GM19025 (cell line): ENCODE data around the gene INPP5A.

Experiments used
- ATAC-seq: cut with Tn5 transposase; IDR thresholded peaks from one replicate; pipeline ENCODE4 v1.9.1; 2021; ENCODE audit warnings: mild to moderate bottlenecking, low read depth, moderate library complexity; ENCODE audit not compliant: unreplicated experiment

Gene INPP5A

GRCh38 chr10:132624061-132624846 lies 86.7 kb downstream of the INPP5A start:
- ATAC-seq, result no peak

GRCh38 chr10:132624847-132625471 lies 87.4 kb downstream of the INPP5A start:
- ATAC-seq, result no peak

DNA sequence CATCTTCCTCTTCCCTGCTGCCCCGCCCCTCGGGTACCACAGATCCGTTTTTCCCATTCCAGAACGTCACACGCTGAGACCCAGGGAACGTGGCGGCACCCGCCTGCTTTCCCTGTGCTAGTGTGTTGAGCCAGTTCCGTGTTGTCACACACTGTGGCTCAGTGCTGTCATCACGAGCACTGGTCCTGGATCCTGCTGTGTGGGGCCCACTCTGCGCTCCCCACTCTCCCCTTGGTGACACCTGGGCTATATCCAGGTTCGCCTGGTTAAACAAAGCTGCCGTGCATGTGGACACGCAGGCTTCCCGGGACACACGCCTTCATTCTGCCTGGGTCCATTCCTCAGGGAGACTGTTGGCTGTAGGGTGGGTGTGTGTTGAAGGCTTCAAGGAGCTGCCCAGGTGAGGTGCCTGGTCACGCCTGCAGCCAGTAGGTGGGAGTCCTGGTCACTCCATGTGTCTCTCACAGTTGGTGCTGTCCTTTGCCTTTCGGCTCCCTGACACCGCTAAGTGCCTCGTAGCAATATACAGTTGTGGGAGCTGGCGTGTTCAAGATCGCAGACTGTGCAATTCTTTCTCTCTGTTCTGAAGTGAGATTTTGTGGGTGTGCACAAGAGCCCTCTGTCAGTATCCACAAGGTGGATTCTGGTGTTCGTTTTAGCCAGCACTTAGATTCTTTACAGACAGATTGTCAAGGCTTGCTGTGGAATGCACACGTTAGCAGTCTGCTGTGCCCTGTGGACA lies 88.6 kb downstream of the INPP5A start:
- no peak for ATAC-seq

- ATAC-seq, result no peak
Measured at GRCh38 chr10:132626761-132627665, 89.4 kb downstream of the INPP5A start.

GRCh38 chr10:132627666-132628531 lies 90.3 kb downstream of the INPP5A start:
- ATAC-seq, result no peak

DNA sequence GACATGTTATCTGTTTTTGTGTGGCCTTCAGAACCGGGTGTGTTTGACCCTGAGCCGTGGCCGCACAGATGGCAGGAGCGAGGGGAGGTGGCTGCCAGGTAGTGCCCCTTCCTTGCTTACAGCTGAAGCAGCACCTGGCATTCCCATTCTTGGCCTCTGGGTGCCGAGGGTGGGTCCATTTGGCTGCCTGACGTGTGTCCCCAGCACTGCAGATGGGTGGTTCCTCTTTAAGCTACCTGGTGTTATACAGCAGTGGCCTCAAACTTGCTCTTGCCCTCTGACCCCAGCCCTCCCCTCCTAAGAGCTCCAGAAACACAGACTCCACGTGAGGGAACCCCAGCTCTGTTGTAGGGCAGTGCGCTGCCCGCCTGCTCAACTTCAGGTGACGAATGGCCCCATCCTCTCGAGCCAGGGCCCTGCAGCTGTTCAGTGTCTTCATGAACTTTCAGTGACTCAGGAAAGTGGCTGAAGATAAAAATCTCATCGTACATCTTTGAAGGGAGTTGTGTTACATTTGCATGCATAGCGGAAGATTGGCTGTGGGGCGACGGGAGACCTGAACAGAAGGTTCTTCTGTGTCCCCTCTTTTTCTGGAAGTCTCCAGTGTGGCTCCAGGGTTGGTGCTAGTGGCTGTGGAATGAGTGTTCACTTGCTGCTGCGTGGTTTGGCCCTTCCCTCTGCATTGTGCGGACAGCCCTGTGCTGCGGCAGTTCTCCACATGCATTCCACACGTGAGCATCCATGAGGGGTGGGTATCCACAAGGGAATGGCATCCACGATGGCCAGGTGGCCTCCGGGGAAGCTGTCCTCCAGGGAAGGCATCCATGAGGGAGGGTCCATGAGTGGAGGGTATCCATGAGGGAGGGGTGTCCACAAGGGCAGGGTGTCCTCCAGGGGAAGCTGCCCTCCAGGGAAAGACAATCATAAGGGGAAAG lies 91.6 kb downstream of the INPP5A start:
- ATAC-seq, result no peak

DNA sequence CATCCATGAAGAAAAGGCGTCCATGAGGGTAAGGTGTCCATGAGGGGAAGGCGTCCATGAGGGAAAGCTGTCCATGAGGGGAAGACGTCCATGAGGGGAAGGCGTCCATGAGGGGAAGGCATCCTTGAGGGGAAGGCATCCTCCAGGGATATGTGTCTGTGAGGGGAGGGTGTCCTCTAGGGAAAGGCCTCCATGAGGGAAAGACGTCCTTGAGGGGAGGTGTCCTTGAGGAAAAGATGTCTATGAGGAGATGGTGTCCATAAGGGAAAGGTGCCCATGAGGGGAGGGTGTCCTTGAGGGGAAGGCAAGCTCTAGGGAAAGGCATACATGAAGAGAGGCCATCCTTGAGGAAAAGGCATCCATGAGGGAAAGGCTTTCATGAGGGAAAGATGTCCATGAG lies 92.6 kb downstream of the INPP5A start:
- ATAC-seq, result no peak

DNA sequence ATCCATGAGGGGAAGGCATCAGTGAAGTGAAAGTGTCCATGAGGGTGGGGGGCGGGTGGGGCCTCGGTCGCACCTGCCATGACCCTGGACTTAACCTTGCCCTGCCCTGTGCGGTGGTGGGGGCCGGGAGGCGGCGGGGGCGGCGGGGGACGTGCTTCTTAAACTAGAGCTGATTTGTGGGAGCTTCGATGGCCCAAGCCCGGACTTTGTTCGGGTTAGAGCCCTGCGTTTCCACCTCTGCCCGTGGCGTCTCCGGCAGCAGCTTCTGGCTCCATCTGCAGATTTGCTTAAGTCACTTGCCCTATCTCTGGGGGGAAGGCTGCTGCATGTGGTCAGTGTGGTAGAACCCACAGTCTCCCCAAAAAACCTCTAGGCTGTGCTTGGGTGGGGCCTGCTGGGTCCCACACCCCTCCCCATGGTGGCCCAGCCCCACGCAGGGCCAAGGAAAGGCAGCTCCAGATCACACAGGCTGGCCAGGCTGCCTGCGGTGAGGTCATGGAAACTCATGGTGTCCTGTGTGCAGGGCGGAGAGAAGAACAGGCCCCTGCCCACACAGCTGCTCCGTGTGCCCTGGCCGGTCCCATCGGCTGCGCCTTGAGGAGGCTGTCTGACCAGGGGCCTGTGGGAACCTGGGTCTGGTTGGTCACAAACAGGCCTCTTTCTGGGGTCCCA lies 93.2 kb downstream of the INPP5A start:
- no peak for ATAC-seq

- ATAC-seq, result no peak
Measured at GRCh38 chr10:132631338-132631735, 93.8 kb downstream of the INPP5A start.

GRCh38 chr10:132632091-132632561 lies 94.5 kb downstream of the INPP5A start:
- ATAC-seq, result no peak

- no peak for ATAC-seq
Measured at GRCh38 chr10:132632851-132633684, 95.5 kb downstream of the INPP5A start.

- ATAC-seq, result no peak
Measured at GRCh38 chr10:132634241-132634946, 96.8 kb downstream of the INPP5A start.

- ATAC-seq, result no peak
Measured at GRCh38 chr10:132634947-132635271, 97.3 kb downstream of the INPP5A start.

- no peak for ATAC-seq
Measured at GRCh38 chr10:132636358-132636757, 98.8 kb downstream of the INPP5A start.

- no peak for ATAC-seq
Measured at GRCh38 chr10:132637477-132638129, 100.0 kb downstream of the INPP5A start.

DNA sequence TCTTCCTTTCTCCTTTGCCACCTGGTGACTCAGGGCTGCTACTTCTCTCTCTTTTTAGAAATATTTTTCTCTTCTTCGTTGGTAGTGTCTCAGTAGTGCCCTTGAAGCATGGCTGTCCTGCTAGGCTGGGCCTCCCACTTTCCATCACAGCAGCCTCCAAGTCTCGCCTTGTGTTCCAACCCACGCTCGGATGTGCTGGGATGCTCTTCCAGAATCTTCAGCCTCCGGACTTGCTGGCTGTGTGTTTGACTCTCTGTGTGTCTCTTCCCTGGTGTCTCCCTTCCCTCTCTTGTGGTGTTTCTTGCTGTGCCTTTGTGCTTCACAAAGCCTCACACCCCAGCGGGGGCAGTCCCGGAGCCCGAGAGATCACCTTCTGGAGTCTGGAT lies 100.5 kb downstream of the INPP5A start:
- ATAC-seq, result no peak
